ENCODE measurements around the gene EIF5.

The EIF5 gene

DNA sequence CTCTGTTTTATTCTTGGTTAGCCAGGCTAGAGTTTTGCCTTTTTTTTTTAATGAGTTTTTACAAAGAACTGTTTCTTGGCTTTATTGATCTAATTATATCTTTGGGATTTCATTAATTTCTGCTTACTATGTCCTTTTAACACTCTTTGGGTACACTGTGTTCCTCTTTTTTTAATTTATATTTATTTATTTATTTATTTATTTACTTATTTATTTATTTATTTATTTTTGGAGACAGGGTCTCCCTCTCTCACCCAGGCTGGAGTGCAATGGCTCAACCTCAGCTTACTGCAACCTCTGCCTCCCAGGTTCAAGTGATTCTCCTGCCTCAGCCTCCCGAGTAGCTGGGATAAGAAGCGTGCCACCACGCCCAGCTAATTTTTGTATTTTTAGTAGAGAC lies 36.0 kb downstream of the EIF5 start:
- DNase-seq (ENCODE audit: low spot score): no peak

DNA sequence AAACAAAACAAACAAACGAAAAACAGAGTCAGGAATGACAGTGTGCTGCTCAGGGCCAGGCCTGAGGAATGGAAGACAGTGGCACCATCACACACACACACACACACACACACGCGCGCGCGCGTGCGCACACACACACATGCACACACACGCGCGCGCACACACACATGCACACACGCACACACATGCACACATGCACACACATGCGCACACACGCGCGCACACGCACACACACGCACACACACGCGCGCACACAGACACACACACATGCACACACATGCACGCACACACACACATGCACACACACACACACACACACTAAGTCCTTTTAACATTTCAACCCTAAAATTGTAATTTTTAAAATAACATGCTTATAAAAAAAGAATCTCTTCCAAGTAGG lies 38.0 kb downstream of the EIF5 start:
- DNase-seq (ENCODE audit: low spot score): no peak

DNA sequence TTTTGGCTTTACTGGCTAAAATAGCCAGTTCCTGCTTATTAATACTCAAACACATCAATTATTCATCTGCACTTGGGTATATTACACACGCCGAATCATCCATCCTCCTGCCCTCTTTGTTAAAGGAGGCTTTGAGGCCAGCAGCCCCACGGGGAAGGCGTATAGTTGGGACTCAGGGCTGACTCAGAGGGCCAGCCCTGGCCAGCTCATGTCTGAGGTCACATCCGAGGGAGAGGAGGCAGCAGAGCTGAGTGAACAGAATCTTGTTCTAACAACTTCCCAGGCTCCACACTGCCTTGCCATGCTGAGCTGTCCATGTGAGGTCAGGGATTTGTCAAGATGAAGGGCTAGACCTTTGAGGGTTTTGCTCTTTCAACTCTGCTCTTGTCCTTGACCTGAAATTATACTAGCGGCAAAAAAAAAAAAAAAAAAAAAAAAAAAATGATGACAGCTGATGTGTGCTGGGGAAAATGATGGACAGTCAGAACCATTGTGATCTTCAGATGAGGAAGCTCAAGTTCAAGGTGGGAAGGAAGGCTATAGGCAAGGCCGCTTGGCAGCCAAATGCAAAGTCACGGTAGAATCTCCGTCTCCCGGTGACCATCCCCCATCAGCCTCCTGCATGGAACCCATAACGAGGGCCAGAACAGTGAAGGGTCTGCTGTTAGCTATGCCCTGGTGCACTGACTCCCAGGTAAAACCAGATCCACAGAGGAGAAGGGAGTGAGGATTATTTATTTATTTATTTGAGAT lies 38.7 kb downstream of the EIF5 start:
- no peak for DNase-seq (ENCODE audit: low spot score)

DNA sequence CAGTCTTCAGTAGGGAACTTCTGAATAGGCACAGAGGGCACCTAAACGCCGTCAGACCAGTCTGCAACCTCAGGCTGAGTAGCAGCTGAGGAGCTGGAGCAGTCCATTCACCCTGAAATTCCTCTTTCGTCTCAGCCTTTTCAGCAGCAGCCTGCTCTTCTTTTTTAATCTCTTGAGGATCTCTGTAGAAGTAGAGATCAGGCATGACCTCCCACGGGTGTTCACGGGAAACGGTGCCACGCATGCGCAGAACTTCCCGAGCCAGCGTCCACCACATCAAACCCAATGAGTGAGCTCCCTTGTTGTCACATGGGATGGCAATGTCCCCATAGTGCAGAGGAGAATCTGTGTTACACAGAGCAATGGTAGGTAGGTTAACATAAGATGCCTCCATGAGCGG lies 40.1 kb downstream of the EIF5 start:
- no peak for DNase-seq (ENCODE audit: low spot score)

GRCh38 chr14:103377522-103378037 lies 43.5 kb downstream of the EIF5 start:
- DNase-seq (ENCODE audit: low spot score): no peak

DNA sequence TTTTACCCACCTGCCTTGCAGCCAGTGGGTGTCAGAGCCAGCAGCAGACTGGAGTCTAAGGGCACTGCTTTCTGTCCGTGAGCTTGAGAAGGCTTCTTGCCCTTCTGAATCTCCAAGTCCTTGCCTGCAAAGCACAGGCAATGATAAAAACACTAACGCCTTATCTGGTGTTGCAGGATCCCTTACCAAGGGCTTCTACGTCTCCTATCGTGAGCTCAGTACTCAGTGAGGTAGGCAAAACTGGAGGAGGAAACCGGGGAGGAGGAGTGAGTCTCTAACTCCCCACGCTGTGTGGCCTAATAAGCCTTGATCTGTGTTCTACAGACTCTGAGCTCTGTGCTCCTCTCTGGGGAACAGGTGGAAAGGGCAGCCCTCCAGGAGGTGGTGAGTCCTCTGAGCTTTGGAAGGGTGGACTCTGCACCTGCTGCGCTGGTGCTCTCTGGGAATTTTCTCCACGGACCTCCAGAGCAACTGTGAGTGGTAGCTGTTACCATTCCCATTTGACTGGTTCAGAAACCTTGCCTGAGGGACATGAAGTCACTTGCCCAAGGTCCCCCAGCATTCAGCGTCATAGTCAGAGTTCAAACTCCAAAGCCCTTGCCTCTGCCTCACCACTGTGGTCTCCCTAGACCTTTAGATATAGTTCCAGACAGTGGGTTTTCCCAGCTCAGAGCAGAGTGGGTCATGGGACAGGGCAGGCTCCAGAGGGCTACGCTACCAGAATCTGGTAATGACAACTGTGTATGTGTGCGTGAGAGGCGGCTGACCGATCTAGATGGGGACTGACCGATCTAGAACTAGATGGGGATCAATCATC lies 44.2 kb downstream of the EIF5 start:
- DNase-seq (ENCODE audit: low spot score): no peak

GRCh38 chr14:103380719-103381377 lies 46.8 kb downstream of the EIF5 start:
- no peak for DNase-seq (ENCODE audit: low spot score)

GRCh38 chr14:103382376-103382775 lies 48.3 kb downstream of the EIF5 start:
- DNase-seq (ENCODE audit: low spot score): no peak

DNA sequence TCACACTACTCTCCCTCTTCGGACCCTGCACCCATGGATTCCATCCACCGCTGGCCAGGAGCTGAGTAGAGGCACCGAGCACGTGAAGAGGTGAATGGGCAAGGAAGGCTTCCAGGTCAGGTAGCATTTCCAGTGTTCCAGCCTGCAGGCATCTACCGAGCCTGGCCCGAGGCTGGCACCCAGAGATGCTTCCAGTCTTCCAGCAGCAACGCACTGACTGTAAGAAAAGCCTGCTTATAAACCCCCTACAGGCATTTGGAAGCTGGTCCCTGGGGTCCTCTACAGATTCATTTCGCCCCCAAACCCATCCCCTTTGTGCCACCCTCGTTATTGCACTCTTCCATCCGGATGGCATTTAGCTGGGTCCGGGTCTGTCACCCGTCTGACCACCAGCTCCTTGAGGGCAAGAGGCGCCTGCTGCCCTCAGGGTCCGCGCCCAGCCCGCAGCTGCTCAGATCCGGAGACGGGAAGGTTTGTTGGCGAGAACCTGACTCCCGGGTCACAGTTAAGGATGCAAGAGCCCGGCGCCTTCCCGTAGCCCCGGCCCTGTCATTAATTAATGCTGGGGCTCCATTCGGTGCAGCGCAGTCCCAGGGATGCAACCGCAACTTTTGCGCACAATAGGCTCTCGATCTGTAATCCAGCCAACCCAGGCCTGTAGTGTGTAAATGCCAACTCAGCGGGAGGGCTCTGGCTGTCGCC lies 50.6 kb downstream of the EIF5 start:
- DNase-seq (ENCODE audit: low spot score): no peak

DNA sequence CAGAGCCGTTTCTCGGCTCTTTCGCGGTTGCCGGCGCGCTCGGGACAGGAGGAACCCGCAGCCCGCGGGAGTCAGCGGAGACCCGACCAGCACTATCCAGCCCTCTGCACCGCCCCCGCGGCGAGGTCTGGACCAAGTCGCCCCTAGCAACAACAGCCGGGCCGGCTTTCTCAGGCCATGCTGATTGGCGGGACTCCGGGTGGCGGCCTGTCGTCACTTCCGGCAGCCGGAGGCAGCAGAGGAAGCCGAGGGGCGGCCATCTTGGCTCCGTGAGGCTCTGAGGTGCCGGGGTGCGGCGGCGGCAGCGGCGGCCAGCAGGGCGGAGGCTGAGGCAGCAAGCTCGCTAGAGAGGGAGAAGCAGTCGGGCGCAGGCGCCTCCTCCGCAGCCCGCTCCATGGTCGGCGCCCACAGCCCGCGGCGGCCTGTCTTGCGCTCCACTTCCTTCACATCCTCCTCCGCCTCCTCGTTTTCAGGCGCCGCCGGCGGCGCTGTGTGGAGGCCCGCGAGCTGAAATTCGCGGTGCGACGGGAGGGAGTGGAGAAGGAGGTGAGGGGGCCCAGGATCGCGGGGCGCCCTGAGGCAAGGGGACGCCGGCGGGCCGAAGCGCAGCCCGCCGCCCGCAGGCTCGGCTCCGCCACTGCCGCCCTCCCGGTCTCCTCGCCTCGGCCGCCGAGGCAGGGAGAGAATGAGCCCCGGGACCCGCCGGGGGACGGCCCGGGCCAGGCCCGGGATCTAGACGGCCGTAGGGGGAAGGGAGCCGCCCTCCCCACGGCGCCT lies 51.3 kb downstream of the EIF5 start, which contains the start of gene MARK3:
Gene MARK3 (plus strand): TSS at position 264 of the 777 bp plus-strand sequence. CDS start 615 bp downstream, outside the sequence.
- peak; percentile 96 for DNase-seq (ENCODE audit: low spot score)

DNA sequence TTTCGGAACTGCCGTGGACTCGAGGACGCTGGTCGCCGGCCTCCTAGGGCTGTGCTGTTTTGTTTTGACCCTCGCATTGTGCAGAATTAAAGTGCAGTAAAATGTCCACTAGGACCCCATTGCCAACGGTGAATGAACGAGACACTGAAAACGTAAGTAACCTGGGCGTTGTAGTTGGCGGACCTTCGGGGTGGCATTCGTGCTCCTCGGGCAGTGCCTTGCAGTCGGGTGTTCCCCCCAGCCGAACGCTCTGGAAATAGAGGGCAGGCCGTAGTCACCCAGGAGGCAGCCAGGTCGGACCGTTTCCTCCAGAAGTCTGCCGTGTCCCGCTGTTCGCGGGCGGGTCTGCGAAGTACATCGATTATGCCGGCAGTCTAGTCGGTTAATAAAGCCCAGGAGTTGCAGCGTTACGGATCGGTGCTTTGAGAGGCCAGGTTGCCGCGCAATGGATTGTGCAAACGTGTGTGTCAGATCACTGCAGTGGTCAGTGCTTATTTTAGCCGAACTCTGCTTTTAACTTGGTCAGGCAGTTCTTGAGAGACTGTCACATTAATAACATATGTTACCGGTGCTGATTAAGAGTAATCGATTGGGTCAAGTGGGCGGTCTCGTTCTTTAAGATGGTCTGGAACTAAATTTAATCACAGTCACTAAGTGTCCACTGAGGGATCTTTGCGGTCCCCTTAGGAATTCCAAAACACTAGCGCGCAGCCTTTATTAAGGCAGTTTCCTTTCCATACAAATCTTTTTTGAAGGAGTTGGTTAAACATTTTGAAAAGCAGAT lies 52.1 kb downstream of the EIF5 start:
- DNase-seq (ENCODE audit: low spot score): no peak

DNA sequence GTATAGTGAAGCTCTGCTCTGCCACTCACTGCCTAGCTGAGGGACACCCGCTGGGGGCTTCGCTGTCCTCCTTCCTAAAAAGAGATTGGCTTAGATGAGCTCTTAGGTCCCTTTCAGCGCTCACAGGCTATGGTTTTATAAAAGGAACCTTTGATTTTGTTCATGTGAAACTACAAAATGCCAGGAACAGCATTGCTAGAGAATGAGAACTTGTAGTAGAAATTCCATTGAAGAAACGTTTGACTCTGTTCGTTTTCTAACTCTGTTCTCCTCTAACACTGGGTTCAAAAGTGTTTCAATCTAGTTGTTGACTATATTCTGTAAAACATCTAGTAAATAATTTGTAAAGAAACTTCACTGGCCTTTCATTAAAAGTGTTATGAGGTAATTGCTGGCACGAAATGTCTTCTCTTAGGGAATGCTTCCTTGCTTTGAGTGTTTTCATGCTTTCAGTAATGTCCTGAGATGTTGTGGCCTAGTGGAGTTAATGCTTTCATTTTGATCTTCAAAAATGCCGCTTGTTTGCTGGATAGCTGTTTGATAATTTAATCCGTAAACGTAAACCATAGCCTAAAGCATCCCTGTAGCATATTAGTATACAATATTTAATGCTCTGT lies 52.8 kb downstream of the EIF5 start:
- DNase-seq (ENCODE audit: low spot score): peak; percentile 17

DNA sequence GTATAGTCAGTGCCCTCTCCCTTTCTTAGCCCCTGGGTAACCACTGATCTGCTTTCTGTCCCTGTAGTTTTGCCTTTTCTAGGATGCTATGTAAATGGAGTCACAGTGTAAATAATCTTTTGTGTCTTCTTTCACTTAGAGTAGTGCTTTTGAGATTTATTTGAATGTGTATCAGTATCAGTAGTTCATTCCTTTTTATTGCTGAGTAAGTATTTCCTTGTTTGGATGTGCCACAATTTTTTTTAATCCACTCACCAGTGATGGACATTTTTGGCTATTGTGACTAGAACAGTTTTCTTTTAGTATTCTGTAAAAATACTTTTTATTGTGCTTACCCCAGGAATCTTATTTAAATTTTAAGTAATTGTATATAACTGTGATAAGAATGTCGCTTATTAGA lies 54.6 kb downstream of the EIF5 start:
- DNase-seq (ENCODE audit: low spot score): no peak

- no peak for DNase-seq (ENCODE audit: low spot score)
Observed at GRCh38 chr14:103390605-103391004, 56.6 kb downstream of the EIF5 start.

DNA sequence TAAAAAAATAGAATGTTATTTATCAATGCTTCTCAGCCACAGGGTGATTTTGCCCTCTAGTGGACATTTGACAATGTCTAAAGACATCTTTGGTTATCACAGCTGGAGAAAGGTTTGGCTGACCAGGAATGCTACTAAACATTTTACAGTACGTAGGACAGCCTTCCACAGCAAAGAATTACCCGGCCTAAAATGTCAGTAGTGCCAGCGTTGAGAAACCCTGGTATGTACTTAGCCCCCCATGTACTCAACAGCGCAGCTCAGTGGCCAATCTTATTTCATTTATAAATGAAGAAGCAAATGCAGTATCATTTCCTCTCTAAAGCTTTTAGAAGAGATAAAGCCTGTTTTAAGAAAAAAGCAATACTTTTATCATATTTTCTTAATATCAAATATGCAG lies 57.0 kb downstream of the EIF5 start:
- DNase-seq (ENCODE audit: low spot score): peak; percentile 26

DNA sequence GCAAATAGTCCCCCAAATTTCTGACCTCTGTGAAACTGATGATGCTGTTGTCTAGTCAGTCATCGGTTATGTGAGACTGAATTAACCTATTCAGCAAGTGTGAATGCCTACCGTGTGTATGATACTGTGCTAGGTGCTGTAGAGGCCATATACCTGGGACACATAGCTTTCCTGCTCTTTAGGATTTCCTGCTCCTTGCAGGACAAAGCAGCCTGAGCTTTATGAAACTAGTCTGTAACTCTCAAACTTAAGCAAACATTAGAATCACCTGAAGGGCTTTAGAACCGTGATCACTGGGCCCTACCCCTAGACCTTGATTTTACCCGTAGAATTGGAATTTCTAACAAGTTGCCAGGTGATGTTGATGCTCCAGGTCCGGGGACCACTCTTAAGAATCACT lies 58.1 kb downstream of the EIF5 start:
- DNase-seq (ENCODE audit: low spot score): no peak

DNA sequence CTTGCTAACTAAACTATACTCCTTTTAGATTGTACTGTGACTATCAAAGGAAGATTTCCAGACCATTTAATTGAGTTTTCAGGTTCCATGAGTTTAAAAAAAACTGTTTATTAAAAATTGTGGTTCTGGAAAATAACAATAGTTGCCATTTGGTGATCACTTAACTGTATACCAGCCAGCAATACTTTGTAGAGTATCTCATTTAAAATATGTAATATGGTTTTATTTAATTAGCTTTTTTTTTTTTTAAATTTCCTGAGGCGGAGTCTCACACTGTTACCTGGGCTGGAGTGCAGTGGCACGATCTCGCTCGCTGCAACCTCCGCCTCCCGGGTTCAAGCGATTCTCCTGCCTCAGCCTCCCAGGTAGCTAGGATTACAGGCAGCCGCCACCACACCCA lies 58.5 kb downstream of the EIF5 start:
- DNase-seq (ENCODE audit: low spot score): no peak

GRCh38 chr14:103393070-103393469 lies 59.0 kb downstream of the EIF5 start:
- no peak for DNase-seq (ENCODE audit: low spot score)

DNA sequence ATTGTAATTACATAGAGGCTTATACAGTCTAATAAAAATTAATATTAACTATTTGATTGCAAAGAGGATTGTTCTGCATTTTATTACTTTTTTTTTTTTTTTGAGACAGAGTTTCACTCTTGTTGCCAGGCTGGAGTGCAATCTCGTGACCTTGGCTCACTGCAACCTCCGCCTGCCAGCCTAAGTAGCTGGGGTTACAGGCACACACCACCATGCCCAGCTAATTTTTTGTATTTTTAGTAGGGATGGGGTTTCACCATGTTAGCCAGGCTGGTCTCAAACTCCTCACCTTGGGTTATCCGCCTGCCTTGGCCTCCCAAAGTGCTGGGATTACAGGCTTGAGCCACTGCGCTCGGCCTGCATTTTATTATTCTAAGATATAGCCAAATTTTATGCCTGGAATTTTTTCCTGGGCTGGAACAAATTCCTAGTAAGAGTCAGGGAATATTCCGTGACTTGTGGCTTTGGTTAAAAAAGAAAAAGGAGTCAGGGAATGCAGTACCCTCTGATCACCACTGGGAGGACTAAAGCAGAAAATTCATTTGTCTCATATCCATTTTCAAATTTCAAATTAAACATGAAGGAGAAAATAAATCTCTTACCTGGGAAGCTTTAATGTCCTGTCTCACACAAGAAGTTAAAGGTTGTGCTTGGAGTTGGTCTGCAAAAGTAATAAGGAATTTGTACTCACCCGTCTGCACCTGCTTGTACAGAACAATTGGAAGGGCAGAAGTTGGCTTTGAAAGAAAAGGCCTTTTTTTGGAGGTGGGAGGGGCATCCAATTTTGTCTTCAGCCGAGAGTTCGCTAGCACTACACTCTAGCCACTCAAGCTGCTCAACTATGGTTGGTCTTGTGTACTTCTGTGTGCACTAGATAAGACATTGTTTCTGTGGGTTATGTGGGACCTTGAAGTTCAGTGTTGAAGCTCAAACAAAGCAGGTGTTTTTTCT lies 59.9 kb downstream of the EIF5 start:
- DNase-seq (ENCODE audit: low spot score): peak; percentile 24

Measured in putamen (tissue), 1 donor.